Heart right ventricle (tissue), 16 donors: ENCODE results near the gene OR5H14. TPM values are rescaled to one million over a fixed set of nuclear protein-coding genes. Genes with fewer than 3 reads are reported as not detected.
"Not testable (repeated sequence)": the region's sequence is repeated elsewhere in the genome, so short reads cannot be mapped to it uniquely, and the experiment has no call there.

Experiments used
- ATAC-seq, 8 donors: fragments of 200-7000 bp; cut with Tn5 transposase; one replicate each; pipeline ENCODE4 v1.9.1; 2020; ENCODE audit warnings: mild to moderate bottlenecking in 8 of 8, moderate library complexity in 8 of 8, moderate number of reproducible peaks in 1 of 8
- DNase-seq, 2 donors: peaks; one replicate each; pipeline ENCODE4 v3.0.0-alpha.2; 2020
- H3K27ac ChIP-seq, 10 donors: fragments of 200-600 bp; sonication (generic) in 2 of 10; one replicate each; pipeline versions ENCODE4 v1.5.0 to v1.8.0; 2020 to 2022; ENCODE audit warnings: mild to moderate bottlenecking in 3 of 10
- H3K27me3 ChIP-seq, 7 donors: fragments of 200-600 bp; one replicate each; pipeline ENCODE4 v1.8.0; 2021 to 2022; ENCODE audit warnings: mild to moderate bottlenecking in 2 of 7
- H3K36me3 ChIP-seq, 9 donors: fragments of 200-600 bp; sonication (generic) in 1 of 9; one replicate each; pipeline versions ENCODE4 v1.5.0 to v1.8.0; 2020 to 2022; ENCODE audit warnings: mild to moderate bottlenecking in 2 of 9
- H3K4me1 ChIP-seq, 9 donors: fragments of 200-600 bp; sonication (generic) in 1 of 9; one replicate each; pipeline versions ENCODE4 v1.5.0 to v1.8.0; 2020 to 2022; ENCODE audit warnings: mild to moderate bottlenecking in 4 of 9
- H3K4me3 ChIP-seq, 10 donors: fragments of 200-600 bp; sonication (generic) in 2 of 10; one replicate each; pipeline versions ENCODE4 v1.5.0 to v1.8.0; 2020 to 2022; ENCODE audit warnings: mild to moderate bottlenecking in 7 of 10, moderate library complexity in 2 of 10
- H3K9me3 ChIP-seq, 11 donors: fragments of 200-600 bp in 10 of 11; sonication (generic) in 2 of 11; one replicate each; pipeline versions ENCODE4 v1.5.0 to v1.8.0; 2013 to 2022; ENCODE audit warnings: mild to moderate bottlenecking in 2 of 11, control low read depth in 1 of 11, moderate library complexity in 1 of 11
- WGBS, 2 donors: extraction: QIAGEN DNeasy Blood & Tissue Kit; methylation state at CpG; one replicate each; pipeline ENCODE4 v1.1.7; 2013; ENCODE audit warnings: inconsistent platforms in 1 of 2; 5-methylcytosine and 5-hydroxymethylcytosine counted together
- intact Hi-C, 10 donors: fragments of 100-400 bp; cut with DNase I; formaldehyde crosslinking; loops; one replicate each; pipeline versions ENCODE4 v1.11.1 to v1.14.2; 2022
- polyA plus RNA-seq, 2 donors: library from polyadenylated mRNA; stranded (reverse); fragments of 200-250 nt; gene quantifications; one replicate each; pipeline ENCODE4 v1.2.3, GENCODE V29; 2013
- total RNA-seq, 10 donors: library from RNA; stranded (reverse); fragmentation: NEBNext Ultra II Directional in 3 of 10; extraction: Animal tissue kit (Norgen Biotek cat#: 25700) in 3 of 10; gene quantifications; one replicate each; pipeline versions ENCODE4 v1.2.1 to v1.2.4, GENCODE V29; 2021 to 2023
- TF ChIP-seq, protein P1 (sequence below), 9 donors: fragments of 200-600 bp; sonication (generic) in 2 of 9; IDR thresholded peaks; one replicate each; pipeline versions ENCODE4 v1.5.0 to v1.8.0; 2021 to 2022; ENCODE audit warnings: antibody characterized with exemption in 9 of 9, mild to moderate bottlenecking in 5 of 9, moderate library complexity in 1 of 9
- donor health status: Arrhythmogenic right ventricular cardiomyopathy.
- donor health status: ischemic (EF 13 %, LVEDD 7.1; RV severe dilation, severe dysfunction).
- donor health status: healthy with polysubstance abuse.
- donor health status: DM: no; HTN: yes; CAD: no.
- donor health status: DM: no; HTN: no; CAD: no.
- donor health status: ischemic (EF 25% LVEDD 6.9; RV normal size, moderate dysfunction).
- donor health status: ischemic (EF 25% LVEDD 5.7; RV mildly dilated, moderate dysfunction).
- donor health status: healthy.
- donor health status: DM: yes; HTN: yes; CAD: no.
- donor health status: Ischemic cardiomyopathy.
- donor health status: ischemic (EF 35%, LVEDD 5.7; RV mildly dilated, moderate dysfunction).
- donor health status: nonischemic (EF 11% LVEDD 7.7; RV severe dilation, severe dysfunction).
- donor health status: DM: yes; HTN: yes; CAD: no.
- donor health status: PGD.
- donor health status: ischemic (EF 29% LVEDD 5.4; RV normal size, mild dysfunction).
- donor health status: nonischemic (EF 23%, LVEDD 6.1; RV moderate dilation, normal function).

The OR5H14 gene
- total and polyA plus RNA-seq, 12 donors, result not detected

DNA sequence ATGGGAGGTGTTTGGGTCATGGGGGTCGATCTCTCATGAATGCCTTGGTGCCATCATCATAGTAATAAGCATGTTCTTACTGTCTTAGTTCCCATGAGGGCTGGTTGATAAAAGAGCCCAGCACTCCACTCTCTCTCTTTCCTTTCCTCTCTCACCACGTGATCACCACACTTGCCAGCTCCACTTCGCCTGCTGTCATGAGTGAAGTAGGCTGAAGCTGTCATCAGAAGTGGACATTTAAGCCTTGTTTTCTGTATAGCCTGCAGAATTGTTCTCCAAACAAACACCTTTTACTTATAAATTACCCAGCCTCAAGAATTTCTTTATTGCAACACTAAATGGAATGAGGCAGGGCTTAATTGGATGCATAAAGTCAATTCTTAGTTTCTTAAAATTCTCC is 10.6 kb upstream of the OR5H14 start:
- intact Hi-C loops, result no loop called here
- no peak overlapping the region for H3K27ac ChIP-seq
- H3K4me1 ChIP-seq, result no peaks in the 10 kb centered on the region
- WGBS, 2 donors, result 19 to 37% methylated on average over 3 of the region's 3 CpGs
- ATAC-seq, result no peak
- DNase-seq, result no peak
- H3K4me3 ChIP-seq, result no peak overlapping the region
- H3K9me3 ChIP-seq, result no peaks in the 10 kb centered on the region
- no peaks in the 10 kb centered on the region for H3K27me3 ChIP-seq
- H3K36me3 ChIP-seq, result no peaks in the 10 kb centered on the region
- TF ChIP-seq, protein P1, sequence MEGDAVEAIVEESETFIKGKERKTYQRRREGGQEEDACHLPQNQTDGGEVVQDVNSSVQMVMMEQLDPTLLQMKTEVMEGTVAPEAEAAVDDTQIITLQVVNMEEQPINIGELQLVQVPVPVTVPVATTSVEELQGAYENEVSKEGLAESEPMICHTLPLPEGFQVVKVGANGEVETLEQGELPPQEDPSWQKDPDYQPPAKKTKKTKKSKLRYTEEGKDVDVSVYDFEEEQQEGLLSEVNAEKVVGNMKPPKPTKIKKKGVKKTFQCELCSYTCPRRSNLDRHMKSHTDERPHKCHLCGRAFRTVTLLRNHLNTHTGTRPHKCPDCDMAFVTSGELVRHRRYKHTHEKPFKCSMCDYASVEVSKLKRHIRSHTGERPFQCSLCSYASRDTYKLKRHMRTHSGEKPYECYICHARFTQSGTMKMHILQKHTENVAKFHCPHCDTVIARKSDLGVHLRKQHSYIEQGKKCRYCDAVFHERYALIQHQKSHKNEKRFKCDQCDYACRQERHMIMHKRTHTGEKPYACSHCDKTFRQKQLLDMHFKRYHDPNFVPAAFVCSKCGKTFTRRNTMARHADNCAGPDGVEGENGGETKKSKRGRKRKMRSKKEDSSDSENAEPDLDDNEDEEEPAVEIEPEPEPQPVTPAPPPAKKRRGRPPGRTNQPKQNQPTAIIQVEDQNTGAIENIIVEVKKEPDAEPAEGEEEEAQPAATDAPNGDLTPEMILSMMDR (IDR thresholded peaks at IDR 0.05), result no peak

DNA sequence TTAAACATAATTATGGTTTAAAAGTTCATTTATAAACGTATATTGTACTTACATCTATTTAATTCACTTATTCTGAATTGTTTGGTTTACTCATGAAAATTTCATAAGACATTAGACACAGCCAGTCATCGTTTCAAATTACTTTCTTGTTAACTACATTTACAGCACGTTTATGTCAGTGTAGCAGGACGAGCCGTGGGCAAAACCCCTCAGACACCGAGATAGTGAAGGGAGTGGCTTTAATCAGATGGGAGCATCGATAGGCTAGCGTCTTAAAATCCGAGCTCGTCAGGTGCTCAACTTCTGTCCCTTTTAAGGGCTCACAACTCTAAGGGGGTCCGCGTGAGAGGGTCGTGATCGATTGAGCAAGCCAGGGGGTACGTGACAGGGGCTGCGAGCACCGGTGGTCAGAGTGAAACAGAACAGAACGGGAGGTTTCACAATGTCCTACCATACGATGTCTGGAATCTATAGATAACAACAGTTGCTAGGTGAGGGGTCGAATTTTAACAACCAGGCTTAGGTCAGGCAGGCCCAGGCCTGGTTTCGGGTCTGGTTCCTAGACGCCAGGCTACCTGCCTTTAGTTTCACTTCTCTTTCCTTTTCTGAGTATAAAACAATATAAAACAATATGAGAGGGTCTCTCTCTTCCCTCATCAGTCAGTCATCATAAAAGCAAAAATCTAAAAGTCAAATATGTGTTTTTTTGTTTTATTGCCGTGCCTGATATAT is 9.3 kb upstream of the OR5H14 start:
- H3K36me3 ChIP-seq, DNase-seq, H3K4me1 ChIP-seq, H3K9me3 ChIP-seq, H3K27ac ChIP-seq, H3K27me3 ChIP-seq, intact Hi-C loops, H3K4me3 ChIP-seq, ATAC-seq: not testable (repeated sequence)
- 70 to 71% methylated on average over 23 of the region's 23 CpGs for WGBS, 2 donors

DNA sequence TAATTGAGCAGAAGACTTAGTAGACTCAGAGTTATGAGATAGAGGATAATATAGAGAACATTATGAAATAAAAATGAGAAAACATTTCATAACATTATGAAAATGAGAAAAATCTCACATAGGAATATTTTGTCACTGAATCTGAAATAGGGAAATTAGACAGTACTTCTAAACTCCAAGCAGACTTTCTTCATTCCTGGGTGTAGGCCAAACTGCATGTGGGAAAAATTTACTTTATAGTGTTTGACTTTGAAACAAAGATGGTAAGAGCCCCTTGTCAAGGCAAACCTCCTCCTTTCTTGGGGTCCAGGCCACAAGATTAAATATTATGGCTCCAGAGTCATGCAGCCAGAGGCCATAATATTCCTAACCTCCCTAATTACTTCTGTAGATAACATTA is 6.7 kb upstream of the OR5H14 start:
- Histone ChIP-seq H3K9me3 (no peaks in the 10 kb centered on the region), H3K27me3 (no peaks in the 10 kb centered on the region), H3K4me1 (no peaks in the 10 kb centered on the region), H3K36me3 (no peaks in the 10 kb centered on the region), H3K27ac (no peak overlapping the region), H3K4me3 (no peak overlapping the region)
- TF ChIP-seq, protein P1 (IDR thresholded peaks at IDR 0.05), result no peak
- ATAC-seq (no peak), DNase-seq (no peak)
- intact Hi-C loops, result loop anchor here in 1 of 10 donors (2.0 kb wide), 1 partner anchor 42 kb away; no protein-coding TSS in a partner anchor

DNA sequence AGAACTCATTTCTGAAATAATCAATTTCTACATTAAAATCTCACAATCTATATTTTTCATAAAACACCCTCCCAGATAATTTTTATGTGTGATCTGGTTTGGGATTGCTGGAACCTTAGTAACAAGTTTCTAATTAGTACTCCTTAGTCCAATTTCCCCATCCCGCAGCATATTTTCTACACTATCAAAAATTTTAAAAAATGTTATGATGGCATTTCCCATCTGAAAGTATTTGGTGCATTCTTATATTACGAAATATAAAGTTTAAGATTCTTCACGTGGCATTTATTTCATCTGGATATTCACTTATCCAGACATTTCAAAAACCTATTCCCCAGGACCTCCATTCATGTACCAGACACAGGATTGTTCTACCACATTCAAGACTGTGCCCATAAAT is 1.5 kb downstream of the OR5H14 start:
- no peaks in the 10 kb centered on the region for H3K27me3 ChIP-seq
- ATAC-seq (no peak), DNase-seq (no peak)
- WGBS, 2 donors, result 59 to 74% methylated on average over 3 of the region's 3 CpGs
- no peak overlapping the region for H3K4me3 ChIP-seq
- intact Hi-C loops, result no loop called here
- TF ChIP-seq, protein P1 (IDR thresholded peaks at IDR 0.05), result no peak
- no peaks in the 10 kb centered on the region for H3K4me1 ChIP-seq
- no peaks in the 10 kb centered on the region for H3K36me3 ChIP-seq
- H3K9me3 ChIP-seq, result peaks cover 0 to 11% (median 0%) of the 10 kb centered on the region in 11 donors
- no peak overlapping the region for H3K27ac ChIP-seq

DNA sequence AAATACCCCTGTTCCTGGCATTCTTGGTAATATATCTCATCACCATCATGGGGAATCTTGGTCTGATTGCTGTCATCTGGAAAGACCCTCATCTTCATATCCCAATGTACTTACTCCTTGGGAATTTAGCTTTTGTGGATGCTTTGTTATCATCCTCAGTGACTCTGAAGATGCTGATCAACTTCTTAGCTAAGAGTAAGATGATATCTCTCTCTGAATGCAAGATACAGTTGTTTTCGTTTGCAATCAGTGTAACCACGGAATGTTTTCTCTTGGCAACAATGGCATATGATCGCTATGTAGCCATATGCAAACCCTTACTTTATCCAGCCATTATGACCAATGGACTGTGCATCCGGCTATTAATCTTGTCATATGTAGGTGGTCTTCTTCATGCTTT is 2.2 kb downstream of the OR5H14 start:
- WGBS, 2 donors, result 80 to 81% methylated on average over 4 of the region's 4 CpGs
- DNase-seq, ATAC-seq, H3K4me1 ChIP-seq, H3K36me3 ChIP-seq, H3K27ac ChIP-seq, H3K27me3 ChIP-seq, H3K4me3 ChIP-seq, intact Hi-C loops: not testable (repeated sequence)
- peaks cover 0 to 11% (median 0%) of the 10 kb centered on the region in 11 donors for H3K9me3 ChIP-seq
